Measurements from ENCODE around the gene DLGAP1. TPM values are rescaled to one million over a fixed set of nuclear protein-coding genes. Genes with fewer than 3 reads are reported as not detected.

DLGAP1 gene
- total and polyA plus RNA-seq, 2 experiments from 2014 or later = 0.13 to 0.22 TPM

DNA sequence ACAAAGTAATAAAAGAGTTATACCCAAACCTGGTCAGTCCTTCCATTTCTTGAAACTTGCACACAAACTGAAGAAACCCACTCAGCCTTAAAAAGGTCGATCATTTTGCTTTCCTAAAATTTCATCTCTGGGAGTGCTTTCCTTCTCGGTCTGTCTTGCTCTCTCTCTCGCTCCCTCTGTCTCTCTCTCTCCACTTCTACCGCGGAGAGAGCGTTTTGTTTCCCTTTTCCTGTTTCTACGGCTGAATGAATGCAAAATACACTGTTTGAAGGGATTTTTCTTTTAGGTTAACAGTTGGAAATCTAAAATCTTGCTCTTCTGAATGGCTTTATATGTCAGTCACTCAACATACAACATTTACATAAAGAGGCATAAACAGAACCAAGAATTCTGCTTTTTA lies 581.0 kb downstream of the DLGAP1 start:
- Histone ChIP-seq H3K9me2 (ENCODE audit: insufficient read depth) (no peaks in the 10 kb centered on the region), H3K4me2 (ENCODE audit: unreplicated experiment) (peak overlapping the region; percentile 95), H3K27ac (no peak overlapping the region), H3K27me3 (replicated peaks; ENCODE audit: insufficient read depth) (no peaks in the 10 kb centered on the region), H2AFZ (peak overlapping the region; percentile 96), H3K79me2 (ENCODE audit: insufficient read depth) (no peaks in the 10 kb centered on the region), H4K20me1 (ENCODE audit: insufficient read depth) (no peaks in the 10 kb centered on the region), H3K4me3 (peak overlapping the region; percentile 75), H3K4me1 (ENCODE audit: insufficient read depth) (peaks cover 13% of the 10 kb centered on the region), H3K9me3 (ENCODE audit: low read depth) (no peaks in the 10 kb centered on the region), H3F3A (ENCODE audit: insufficient read depth) (no peaks in the 10 kb centered on the region), H3K9ac (peak overlapping the region; percentile 70), H3K36me3 (ENCODE audit: low read depth) (no peaks in the 10 kb centered on the region)
- TF ChIP-seq EZH2 (IDR thresholded peaks at IDR 0.05; ENCODE audit: insufficient read depth, poor library complexity, severe bottlenecking) = no peak
- no peak for TF ChIP-seq EZH2phosphoT487 (IDR thresholded peaks at IDR 0.05; ENCODE audit: insufficient read depth, low read depth)
- 5 to 13% methylated on average over 7 of the region's 7 CpGs for WGBS, 2 experiments (ENCODE audit: low coverage in 1 of 2, low lambda C conversion rate in 2 of 2, missing lambda C conversion rate in 2 of 2)
- in situ Hi-C loops (cut with MboI) = loop anchor here (10.0 to 25.0 kb wide), 2 partner anchors 121 to 587 kb away; no protein-coding TSS in a partner anchor
- DNase-seq = peak; percentile 44

DNA sequence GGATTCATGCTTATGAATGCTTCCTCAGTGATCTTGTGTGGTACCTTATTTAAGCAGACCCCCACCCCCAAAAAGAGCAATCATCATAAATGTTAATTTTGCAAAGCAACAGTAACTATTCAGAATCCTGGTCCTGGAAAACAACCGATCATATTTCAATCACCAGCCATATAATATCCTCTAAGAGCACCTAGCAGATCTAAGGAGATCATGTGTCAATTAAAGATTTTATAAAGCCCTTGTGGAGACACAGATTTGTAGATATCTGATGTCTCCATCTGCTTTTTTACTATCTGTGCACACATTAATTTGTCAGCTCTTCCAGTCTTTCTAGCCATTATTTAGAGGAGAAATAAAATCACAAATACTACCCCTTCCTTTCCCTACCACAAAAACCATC lies 581.4 kb downstream of the DLGAP1 start:
- in situ Hi-C loops (cut with MboI) = loop anchor here (10.0 to 25.0 kb wide), 2 partner anchors 121 to 586 kb away; no protein-coding TSS in a partner anchor
- Histone ChIP-seq H3K9me2 (ENCODE audit: insufficient read depth) (no peaks in the 10 kb centered on the region), H3K27ac (no peak overlapping the region), H3K79me2 (ENCODE audit: insufficient read depth) (no peaks in the 10 kb centered on the region), H3K36me3 (ENCODE audit: low read depth) (no peaks in the 10 kb centered on the region), H3F3A (ENCODE audit: insufficient read depth) (no peaks in the 10 kb centered on the region), H3K4me1 (ENCODE audit: insufficient read depth) (peaks cover 13% of the 10 kb centered on the region), H4K20me1 (ENCODE audit: insufficient read depth) (no peaks in the 10 kb centered on the region), H3K9me3 (ENCODE audit: low read depth) (no peaks in the 10 kb centered on the region), H3K4me3 (peak overlapping the region; percentile 75), H3K27me3 (replicated peaks; ENCODE audit: insufficient read depth) (no peaks in the 10 kb centered on the region), H3K9ac (peak overlapping the region; percentile 70), H2AFZ (peak overlapping the region; percentile 96), H3K4me2 (ENCODE audit: unreplicated experiment) (peak overlapping the region; percentile 95)
- no peak for DNase-seq
- TF ChIP-seq EZH2 (IDR thresholded peaks at IDR 0.05; ENCODE audit: insufficient read depth, poor library complexity, severe bottlenecking) = no peak
- no peak for TF ChIP-seq EZH2phosphoT487 (IDR thresholded peaks at IDR 0.05; ENCODE audit: insufficient read depth, low read depth)
- WGBS, 2 experiments (ENCODE audit: low coverage in 1 of 2, low lambda C conversion rate in 2 of 2, missing lambda C conversion rate in 2 of 2) = 53 to 63% methylated on average over 1 of the region's 1 CpG

DNA sequence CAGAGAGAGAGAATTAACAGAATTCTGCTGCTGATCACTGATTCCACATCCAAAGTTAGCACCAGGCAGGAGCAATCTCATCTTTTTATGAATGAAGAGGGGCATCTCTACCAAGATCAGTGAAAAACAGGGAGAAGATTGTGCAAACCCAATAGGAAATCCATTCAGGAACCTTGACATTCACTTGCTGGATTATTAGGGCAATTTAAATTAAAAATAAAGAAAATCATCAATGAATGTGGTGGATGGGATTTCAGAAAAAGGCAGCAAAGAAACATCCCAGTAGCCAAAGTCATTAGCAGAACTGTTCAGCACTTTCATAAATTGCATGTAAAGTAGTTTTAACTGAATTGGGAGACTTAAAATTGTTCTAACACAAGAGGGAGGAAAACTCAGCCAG lies 581.9 kb downstream of the DLGAP1 start:
- in situ Hi-C loops (cut with MboI) = loop anchor here (10.0 to 25.0 kb wide), 2 partner anchors 122 to 586 kb away; no protein-coding TSS in a partner anchor
- DNase-seq = no peak
- no peaks in the 10 kb centered on the region for H4K20me1 ChIP-seq (ENCODE audit: insufficient read depth)

DNA sequence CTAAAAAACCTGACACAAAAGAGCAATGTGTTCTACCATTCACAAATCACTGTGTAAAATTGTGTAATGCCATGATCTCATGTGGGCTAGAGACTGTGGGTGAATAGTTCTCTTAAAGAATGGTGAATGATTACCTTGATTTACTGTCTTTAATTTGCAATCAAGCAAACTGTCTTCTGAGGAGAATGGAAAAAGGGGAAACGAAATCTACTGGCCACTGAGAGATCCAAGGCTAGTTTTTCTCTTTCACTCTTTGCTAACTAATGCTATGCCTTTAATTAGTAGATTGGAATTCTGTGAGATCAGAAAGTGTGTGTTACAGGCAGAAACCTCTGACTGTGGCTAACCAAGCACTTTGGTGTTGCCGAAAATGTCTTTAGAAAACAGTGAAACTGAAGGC lies 582.5 kb downstream of the DLGAP1 start:
- TF ChIP-seq EZH2 (IDR thresholded peaks at IDR 0.05; ENCODE audit: insufficient read depth, poor library complexity, severe bottlenecking) = no peak
- in situ Hi-C loops (cut with MboI) = loop anchor here (10.0 to 25.0 kb wide), 2 partner anchors 122 to 585 kb away; no protein-coding TSS in a partner anchor

More for the DNA sequence above, 581.9 kb downstream of the DLGAP1 start:
- Histone ChIP-seq H3K36me3 (ENCODE audit: low read depth) (no peaks in the 10 kb centered on the region), H3K4me2 (ENCODE audit: unreplicated experiment) (no peak overlapping the region), H3K4me1 (ENCODE audit: insufficient read depth) (peaks cover 13% of the 10 kb centered on the region), H3K9me3 (ENCODE audit: low read depth) (no peaks in the 10 kb centered on the region), H3K9me2 (ENCODE audit: insufficient read depth) (no peaks in the 10 kb centered on the region), H3K27me3 (replicated peaks; ENCODE audit: insufficient read depth) (no peaks in the 10 kb centered on the region), H2AFZ (peak overlapping the region; percentile 16; the same call in 1 of the 2 replicates), H3F3A (ENCODE audit: insufficient read depth) (no peaks in the 10 kb centered on the region), H3K4me3 (no peak overlapping the region), H3K9ac (no peak overlapping the region), H3K27ac (no peak overlapping the region), H3K79me2 (ENCODE audit: insufficient read depth) (no peaks in the 10 kb centered on the region)
- TF ChIP-seq EZH2phosphoT487 (IDR thresholded peaks at IDR 0.05; ENCODE audit: insufficient read depth, low read depth) = no peak
- no peak for TF ChIP-seq EZH2 (IDR thresholded peaks at IDR 0.05; ENCODE audit: insufficient read depth, poor library complexity, severe bottlenecking)

More for the DNA sequence above, 582.5 kb downstream of the DLGAP1 start:
- H3K9ac ChIP-seq = no peak overlapping the region
- no peak overlapping the region for H3K4me3 ChIP-seq
- no peaks in the 10 kb centered on the region for H3K9me3 ChIP-seq (ENCODE audit: low read depth)
- H2AFZ ChIP-seq = peak overlapping the region; percentile 16; the same call in 1 of the 2 replicates
- no peak for DNase-seq
- H3K4me1 ChIP-seq (ENCODE audit: insufficient read depth) = peaks cover 13% of the 10 kb centered on the region
- H3K27ac ChIP-seq = no peak overlapping the region
- H3K79me2 ChIP-seq (ENCODE audit: insufficient read depth) = no peaks in the 10 kb centered on the region
- H4K20me1 ChIP-seq (ENCODE audit: insufficient read depth) = no peaks in the 10 kb centered on the region
- WGBS, 2 experiments (ENCODE audit: low coverage in 1 of 2, low lambda C conversion rate in 2 of 2, missing lambda C conversion rate in 2 of 2) = 94 to 96% methylated on average over 2 of the region's 2 CpGs
- H3K9me2 ChIP-seq (ENCODE audit: insufficient read depth) = no peaks in the 10 kb centered on the region
- no peak overlapping the region for H3K4me2 ChIP-seq (ENCODE audit: unreplicated experiment)
- no peaks in the 10 kb centered on the region for H3K36me3 ChIP-seq (ENCODE audit: low read depth)
- no peaks in the 10 kb centered on the region for H3F3A ChIP-seq (ENCODE audit: insufficient read depth)
- H3K27me3 ChIP-seq (replicated peaks; ENCODE audit: insufficient read depth) = no peaks in the 10 kb centered on the region
